ENCODE measurements around the gene TANC1. TPM values are rescaled to one million over a fixed set of nuclear protein-coding genes. Genes with fewer than 3 reads are reported as not detected.

TANC1 gene
- total RNA-seq, 2 donors from 2014 or later: 2.9 to 9.5 TPM

DNA sequence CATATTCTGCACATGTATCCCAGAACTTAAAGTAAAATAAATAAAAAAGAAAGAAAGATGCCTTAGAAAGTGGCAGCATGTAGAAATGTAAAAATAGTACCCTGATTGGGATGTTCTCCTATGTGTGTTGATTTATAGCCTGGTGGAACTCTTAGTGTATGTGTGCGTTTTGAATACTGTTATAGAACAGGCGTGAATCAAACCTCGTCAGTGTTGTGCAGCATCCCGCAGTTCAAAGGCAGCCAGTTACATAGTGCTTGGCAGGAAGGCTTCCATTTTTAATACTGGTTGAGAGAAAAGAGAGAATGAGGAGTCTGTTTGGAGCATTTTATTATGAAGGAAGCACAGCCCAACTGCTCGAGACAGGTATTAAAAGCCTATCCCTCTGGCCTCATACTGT lies 49.4 kb downstream of the TANC1 start:
- Histone ChIP-seq H3K4me1 (ENCODE audit: control insufficient read depth, insufficient read depth, low read length) (no peaks in the 10 kb centered on the region), H3K9me3 (ENCODE audit: control insufficient read depth, low read length) (peaks cover 39% of the 10 kb centered on the region), H3K9ac (ENCODE audit: extremely low read depth, low read length, poor library complexity, severe bottlenecking) (no peak overlapping the region), H3K27me3 (ENCODE audit: control insufficient read depth, insufficient read depth, low read length, poor library complexity, severe bottlenecking) (no peaks in the 10 kb centered on the region), H3K4me3 (ENCODE audit: low read length) (no peak overlapping the region), H3K27ac (ENCODE audit: low read depth, low read length) (no peak overlapping the region), H3K36me3 (ENCODE audit: control insufficient read depth, insufficient read depth, low read length) (peaks cover 40% of the 10 kb centered on the region)
- Mint-ChIP-seq H3K36me3 (ENCODE audit: low read depth) (peaks cover 30% of the 10 kb centered on the region), H3K27me3 (ENCODE audit: insufficient read depth) (no peaks in the 10 kb centered on the region), H3K9me3 (peaks cover 36% of the 10 kb centered on the region), H3K27ac (no peak overlapping the region), H3K4me3 (no peak overlapping the region), H3K4me1 (no peaks in the 10 kb centered on the region)
- DNase-seq: no peak
- TF ChIP-seq, protein P1, sequence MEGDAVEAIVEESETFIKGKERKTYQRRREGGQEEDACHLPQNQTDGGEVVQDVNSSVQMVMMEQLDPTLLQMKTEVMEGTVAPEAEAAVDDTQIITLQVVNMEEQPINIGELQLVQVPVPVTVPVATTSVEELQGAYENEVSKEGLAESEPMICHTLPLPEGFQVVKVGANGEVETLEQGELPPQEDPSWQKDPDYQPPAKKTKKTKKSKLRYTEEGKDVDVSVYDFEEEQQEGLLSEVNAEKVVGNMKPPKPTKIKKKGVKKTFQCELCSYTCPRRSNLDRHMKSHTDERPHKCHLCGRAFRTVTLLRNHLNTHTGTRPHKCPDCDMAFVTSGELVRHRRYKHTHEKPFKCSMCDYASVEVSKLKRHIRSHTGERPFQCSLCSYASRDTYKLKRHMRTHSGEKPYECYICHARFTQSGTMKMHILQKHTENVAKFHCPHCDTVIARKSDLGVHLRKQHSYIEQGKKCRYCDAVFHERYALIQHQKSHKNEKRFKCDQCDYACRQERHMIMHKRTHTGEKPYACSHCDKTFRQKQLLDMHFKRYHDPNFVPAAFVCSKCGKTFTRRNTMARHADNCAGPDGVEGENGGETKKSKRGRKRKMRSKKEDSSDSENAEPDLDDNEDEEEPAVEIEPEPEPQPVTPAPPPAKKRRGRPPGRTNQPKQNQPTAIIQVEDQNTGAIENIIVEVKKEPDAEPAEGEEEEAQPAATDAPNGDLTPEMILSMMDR (conservative IDR thresholded peaks at IDR 0.05): no peak
- WGBS, 2 experiments (ENCODE audit: insufficient coverage in 1 of 2, insufficient read length in 1 of 2): 92 to 93% methylated on average over 4 to 5 of the region's 5 CpGs

DNA sequence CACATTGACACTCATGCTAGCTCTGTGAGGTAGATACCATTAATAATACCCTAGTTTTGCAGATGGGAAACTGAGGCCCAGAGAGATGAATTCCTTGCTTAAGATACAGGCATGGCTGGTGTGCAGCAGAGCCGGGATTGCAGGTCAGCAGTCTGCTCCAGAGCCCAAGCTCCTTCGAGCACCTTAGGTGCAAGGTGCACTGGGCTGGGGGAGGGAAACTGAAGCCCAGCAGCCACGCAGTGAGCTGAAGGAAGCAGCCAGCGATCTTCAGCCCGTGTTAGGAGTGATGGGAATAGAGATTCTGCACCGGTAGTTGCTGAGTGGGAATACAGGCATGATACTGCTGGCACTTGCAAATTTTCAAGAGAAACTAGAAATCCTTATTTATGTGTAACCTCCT lies 50.6 kb downstream of the TANC1 start:
- H3K4me1 ChIP-seq (ENCODE audit: control insufficient read depth, insufficient read depth, low read length): no peaks in the 10 kb centered on the region
- H3K36me3 ChIP-seq (ENCODE audit: control insufficient read depth, insufficient read depth, low read length): peaks cover 28% of the 10 kb centered on the region
- no peak overlapping the region for H3K9ac ChIP-seq (ENCODE audit: extremely low read depth, low read length, poor library complexity, severe bottlenecking)
- WGBS, 2 experiments (ENCODE audit: insufficient coverage in 1 of 2, insufficient read length in 1 of 2): 91 to 95% methylated on average over 3 to 6 of the region's 6 CpGs
- no peak overlapping the region for H3K4me3 ChIP-seq (ENCODE audit: low read length)
- H3K27ac Mint-ChIP-seq: no peak overlapping the region
- H3K9me3 Mint-ChIP-seq: peaks cover 30% of the 10 kb centered on the region
- H3K9me3 ChIP-seq (ENCODE audit: control insufficient read depth, low read length): peaks cover 27% of the 10 kb centered on the region
- H3K27me3 ChIP-seq (ENCODE audit: control insufficient read depth, insufficient read depth, low read length, poor library complexity, severe bottlenecking): no peaks in the 10 kb centered on the region
- no peaks in the 10 kb centered on the region for H3K27me3 Mint-ChIP-seq (ENCODE audit: insufficient read depth)
- no peaks in the 10 kb centered on the region for H3K4me1 Mint-ChIP-seq
- H3K4me3 Mint-ChIP-seq: no peak overlapping the region
- H3K36me3 Mint-ChIP-seq (ENCODE audit: low read depth): peaks cover 22% of the 10 kb centered on the region
- H3K27ac ChIP-seq (ENCODE audit: low read depth, low read length): no peak overlapping the region
- TF ChIP-seq, protein P1 (conservative IDR thresholded peaks at IDR 0.05): no peak
- no peak for DNase-seq

DNA sequence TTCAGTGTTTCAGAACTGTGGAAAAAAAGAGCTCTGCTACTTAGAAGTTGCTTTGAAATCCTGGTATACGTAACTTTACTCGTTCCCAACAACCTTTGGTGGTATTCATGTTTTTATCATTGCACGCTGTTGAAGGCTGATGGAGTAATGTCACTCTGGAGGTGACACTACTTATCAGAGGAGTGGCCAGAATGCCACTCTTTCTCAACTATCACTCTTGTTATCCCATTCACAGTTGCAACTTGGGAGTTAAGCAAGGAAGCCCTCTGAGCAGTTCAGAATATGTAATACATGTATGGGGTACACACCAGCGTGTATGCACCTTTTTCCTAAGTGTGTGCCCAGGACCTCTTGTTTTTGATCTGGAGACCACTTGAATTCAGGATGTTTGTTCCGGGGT lies 53.6 kb downstream of the TANC1 start:
- no peaks in the 10 kb centered on the region for H3K27me3 Mint-ChIP-seq (ENCODE audit: insufficient read depth)
- Histone ChIP-seq H3K36me3 (ENCODE audit: control insufficient read depth, insufficient read depth, low read length) (peaks cover 8% of the 10 kb centered on the region), H3K27me3 (ENCODE audit: control insufficient read depth, insufficient read depth, low read length, poor library complexity, severe bottlenecking) (no peaks in the 10 kb centered on the region), H3K9me3 (ENCODE audit: control insufficient read depth, low read length) (peaks cover 1% of the 10 kb centered on the region), H3K27ac (ENCODE audit: low read depth, low read length) (no peak overlapping the region), H3K4me3 (ENCODE audit: low read length) (no peak overlapping the region), H3K9ac (ENCODE audit: extremely low read depth, low read length, poor library complexity, severe bottlenecking) (no peak overlapping the region), H3K4me1 (ENCODE audit: control insufficient read depth, insufficient read depth, low read length) (no peaks in the 10 kb centered on the region)
- H3K27ac Mint-ChIP-seq: no peak overlapping the region
- H3K4me1 Mint-ChIP-seq: no peaks in the 10 kb centered on the region
- no peaks in the 10 kb centered on the region for H3K36me3 Mint-ChIP-seq (ENCODE audit: low read depth)
- 98 to 100% methylated on average over 3 to 5 of the region's 5 CpGs for WGBS, 2 experiments (ENCODE audit: insufficient coverage in 1 of 2, insufficient read length in 1 of 2)
- no peak for DNase-seq
- no peak overlapping the region for H3K4me3 Mint-ChIP-seq
- no peaks in the 10 kb centered on the region for H3K9me3 Mint-ChIP-seq
- TF ChIP-seq, protein P1 (conservative IDR thresholded peaks at IDR 0.05): no peak
